Activated CD4-positive, alpha-beta memory T cell treated with anti-CD3 and anti-CD28 coated beads for 36 hours (primary cell): ENCODE data around the gene ANOS1. TPM values are rescaled to one million over a fixed set of nuclear protein-coding genes. Genes with fewer than 3 reads are reported as not detected.
"Not testable (repeated sequence)": the region's sequence is repeated elsewhere in the genome, so short reads cannot be mapped to it uniquely, and the experiment has no call there.

Experiments used
- CTCF ChIA-PET: fragments of 350-600 bp; sonication (Branson Sonifier 250); formaldehyde crosslinking; loops from one replicate; lab custom pipeline; 2021; ENCODE audit warnings: antibody characterized with exemption, inconsistent platforms; lab: Charles Lee
- POLR2A ChIA-PET: fragments of 350-600 bp; sonication (Branson Sonifier 250); formaldehyde crosslinking; loops from one replicate; lab custom pipeline; 2021; ENCODE audit warnings: antibody characterized with exemption; lab: Charles Lee
- DNase-seq: peaks from one replicate; pipeline ENCODE4 v3.0.0-alpha.2; 2020
- H3K27ac Mint-ChIP-seq: one replicate; pipeline ENCODE4 v1.8.0; 2021; ENCODE audit warnings: mixed read lengths
- H3K27me3 Mint-ChIP-seq: one replicate; pipeline ENCODE4 v1.8.0; 2021; ENCODE audit warnings: mixed read lengths
- H3K36me3 Mint-ChIP-seq: one replicate; pipeline ENCODE4 v1.8.0; 2021; ENCODE audit warnings: mixed read lengths
- H3K4me1 Mint-ChIP-seq: one replicate; pipeline ENCODE4 v1.8.0; 2021; ENCODE audit warnings: low read depth, mixed read lengths
- H3K4me3 Mint-ChIP-seq: one replicate; pipeline ENCODE4 v1.8.0; 2021; ENCODE audit warnings: mild to moderate bottlenecking, mixed read lengths
- H3K9me3 Mint-ChIP-seq: one replicate; pipeline ENCODE4 v1.8.0; 2021; ENCODE audit warnings: mixed read lengths
- intact Hi-C: fragments of 100-400 bp; cut with micrococcal nuclease; formaldehyde crosslinking; loops from one replicate; pipeline ENCODE4 v1.15.1; 2023
- total RNA-seq, 2 experiments: library from RNA; stranded (reverse); gene quantifications; one replicate each; pipeline ENCODE4 v1.2.3, GENCODE V29; 2021

Gene ANOS1
- total RNA-seq, 2 experiments from 2014 or later, result not detected

DNA sequence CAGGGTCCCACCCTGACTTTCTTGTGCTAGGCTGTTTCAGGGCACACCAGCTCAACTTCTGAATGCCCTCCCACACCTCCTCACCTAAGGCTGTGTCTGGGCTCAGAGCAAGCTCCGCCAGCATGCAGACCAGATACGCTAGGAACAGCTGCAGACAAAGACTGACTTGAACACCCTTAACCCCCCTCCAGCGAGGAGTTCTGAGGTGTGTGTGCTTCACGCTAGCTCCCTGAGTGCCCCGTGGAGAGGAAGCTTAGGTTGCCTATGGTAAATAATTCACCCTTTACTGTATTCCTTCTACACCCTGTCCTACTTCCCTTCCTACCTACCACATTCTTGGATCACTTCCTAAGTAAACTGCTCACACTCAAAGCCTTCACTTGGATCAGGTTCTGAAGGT lies 152.3 kb downstream of the ANOS1 start:
- CTCF ChIA-PET, result no interaction called here
- H3K4me3 Mint-ChIP-seq, result no peak overlapping the region
- POLR2A ChIA-PET, result no interaction called here
- intact Hi-C loops, result no loop called here
- no peaks in the 10 kb centered on the region for H3K36me3 Mint-ChIP-seq
- no peaks in the 10 kb centered on the region for H3K4me1 Mint-ChIP-seq
- H3K27me3 Mint-ChIP-seq, result peaks cover 1% of the 10 kb centered on the region
- no peak overlapping the region for H3K27ac Mint-ChIP-seq
- no peak for DNase-seq
- no peaks in the 10 kb centered on the region for H3K9me3 Mint-ChIP-seq

DNA sequence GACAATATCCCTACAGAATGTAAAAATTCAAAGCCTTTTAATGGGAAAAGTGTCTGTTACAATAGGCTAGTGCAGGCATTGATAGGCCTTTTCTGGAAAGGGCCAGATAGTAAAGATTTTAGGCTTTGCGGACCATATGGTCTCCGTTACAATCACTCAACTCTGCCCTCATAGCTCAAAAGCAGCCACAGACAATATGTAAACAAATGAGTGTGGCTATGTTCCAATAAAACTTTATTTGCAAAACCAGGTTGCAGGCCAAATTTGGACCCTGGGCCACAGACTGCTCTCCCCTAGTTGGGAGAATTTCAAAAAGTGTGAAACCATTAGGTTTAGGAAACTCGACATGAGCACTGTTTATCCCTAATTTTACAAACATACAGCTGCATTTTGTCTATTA lies 155.1 kb downstream of the ANOS1 start:
- Mint-ChIP-seq H3K4me1 (no peaks in the 10 kb centered on the region), H3K27ac (no peak overlapping the region), H3K9me3 (peaks cover 3% of the 10 kb centered on the region), H3K27me3 (no peaks in the 10 kb centered on the region), H3K4me3 (no peak overlapping the region), H3K36me3 (no peaks in the 10 kb centered on the region)
- intact Hi-C loops, result no loop called here
- DNase-seq, result no peak
- CTCF ChIA-PET, result no interaction called here
- POLR2A ChIA-PET, result no interaction called here

DNA sequence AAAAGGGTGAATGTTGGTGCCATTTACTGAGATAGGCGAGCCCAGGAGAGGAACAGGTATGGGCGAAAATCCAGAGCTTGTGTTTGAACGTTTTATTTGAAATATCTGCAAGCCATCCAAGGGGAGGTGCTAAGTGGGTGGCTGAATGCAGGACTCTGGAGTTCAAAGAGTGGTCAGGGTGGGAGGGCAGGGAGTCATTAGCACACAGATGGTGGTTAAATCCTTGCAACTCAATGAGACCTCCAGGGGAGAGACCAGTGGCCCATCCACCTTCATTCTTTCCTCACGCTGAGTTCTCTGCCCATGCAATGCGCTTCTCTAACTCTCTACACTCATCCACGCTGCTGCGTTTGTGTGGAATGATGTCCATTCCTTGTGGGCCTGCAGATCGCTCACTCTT lies 166.2 kb downstream of the ANOS1 start:
- Mint-ChIP-seq H3K4me1 (no peaks in the 10 kb centered on the region), H3K27ac (no peak overlapping the region), H3K27me3 (no peaks in the 10 kb centered on the region), H3K36me3 (no peaks in the 10 kb centered on the region), H3K4me3 (no peak overlapping the region), H3K9me3 (no peaks in the 10 kb centered on the region)
- ChIA-PET CTCF (no interaction called here), POLR2A (no interaction called here)
- no peak for DNase-seq
- intact Hi-C loops, result no loop called here

DNA sequence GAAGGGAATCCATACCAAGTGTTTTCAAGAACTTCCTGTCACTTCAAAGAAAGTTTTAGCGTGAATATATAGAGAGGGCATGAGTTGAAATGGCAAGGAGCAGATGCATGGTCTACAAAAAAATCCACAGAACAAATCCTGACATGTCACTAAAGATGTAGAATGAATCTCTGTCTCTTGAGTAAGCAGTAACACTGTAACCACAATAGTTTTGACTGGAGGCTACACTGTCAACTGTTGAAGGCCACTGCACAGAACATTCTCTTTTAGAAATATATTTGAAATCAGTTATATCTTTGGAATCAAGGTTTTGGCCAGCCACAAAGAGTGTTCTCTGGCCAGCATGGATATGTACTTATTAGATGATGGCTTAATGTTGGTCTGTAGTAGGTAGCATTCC lies 183.5 kb downstream of the ANOS1 start:
- no peaks in the 10 kb centered on the region for H3K36me3 Mint-ChIP-seq
- ChIA-PET POLR2A (no interaction called here), CTCF (no interaction called here)
- H3K4me1 Mint-ChIP-seq, result no peaks in the 10 kb centered on the region
- no peaks in the 10 kb centered on the region for H3K27me3 Mint-ChIP-seq
- intact Hi-C loops, result no loop called here
- H3K9me3 Mint-ChIP-seq, result no peaks in the 10 kb centered on the region
- no peak overlapping the region for H3K4me3 Mint-ChIP-seq
- DNase-seq, result no peak
- H3K27ac Mint-ChIP-seq, result no peak overlapping the region

DNA sequence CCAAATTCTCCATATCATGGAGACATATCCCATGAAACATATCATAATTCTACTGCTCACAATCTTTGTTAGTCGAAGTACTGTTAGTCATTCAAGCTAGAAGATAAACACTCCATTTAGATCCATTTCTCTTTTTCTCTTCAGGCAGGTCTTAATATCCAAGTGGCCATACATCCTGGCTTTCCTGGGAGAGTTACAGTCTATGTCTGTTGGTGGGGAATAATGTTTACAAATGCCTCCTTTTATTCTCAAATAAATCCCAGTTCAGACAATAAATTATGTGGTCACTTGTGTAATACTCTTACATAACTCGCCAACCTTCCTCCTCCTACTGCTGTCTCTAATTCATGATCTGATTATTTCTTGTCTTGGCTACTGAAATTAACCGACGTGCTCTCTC lies 185.2 kb downstream of the ANOS1 start:
- POLR2A ChIA-PET, result no interaction called here
- H3K4me1 Mint-ChIP-seq, result no peaks in the 10 kb centered on the region

DNA sequence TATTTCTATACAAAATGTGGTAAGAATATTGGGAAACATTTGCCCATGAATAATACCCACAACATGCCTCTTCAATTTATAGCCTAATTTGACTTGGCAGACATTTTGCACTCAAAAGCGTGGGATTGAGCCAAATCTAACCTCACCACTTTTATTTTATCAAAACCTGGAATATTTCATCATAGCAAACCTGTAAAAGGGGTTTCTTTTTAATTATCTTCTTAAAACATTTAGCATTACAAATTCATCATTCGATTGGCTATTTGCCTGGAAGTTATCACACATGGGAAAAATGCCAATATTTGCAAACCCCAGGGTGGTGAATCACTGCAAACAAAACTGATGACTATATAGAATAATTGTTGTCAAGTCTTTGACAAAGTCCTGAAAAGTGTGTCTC lies 211.1 kb downstream of the ANOS1 start:
- Mint-ChIP-seq H3K36me3 (no peaks in the 10 kb centered on the region), H3K27me3 (no peaks in the 10 kb centered on the region), H3K9me3 (peaks cover 3% of the 10 kb centered on the region), H3K4me3 (no peak overlapping the region), H3K4me1 (no peaks in the 10 kb centered on the region), H3K27ac (no peak overlapping the region)
- POLR2A ChIA-PET, result no interaction called here
- DNase-seq, result no peak
- CTCF ChIA-PET, result no interaction called here
- intact Hi-C loops, result no loop called here

More for the DNA sequence above, 185.2 kb downstream of the ANOS1 start:
- Mint-ChIP-seq H3K27me3 (no peaks in the 10 kb centered on the region), H3K27ac (no peak overlapping the region), H3K4me3 (no peak overlapping the region), H3K9me3 (no peaks in the 10 kb centered on the region), H3K36me3 (no peaks in the 10 kb centered on the region)
- no peak for DNase-seq
- intact Hi-C loops, result no loop called here
- CTCF ChIA-PET, result no interaction called here

DNA sequence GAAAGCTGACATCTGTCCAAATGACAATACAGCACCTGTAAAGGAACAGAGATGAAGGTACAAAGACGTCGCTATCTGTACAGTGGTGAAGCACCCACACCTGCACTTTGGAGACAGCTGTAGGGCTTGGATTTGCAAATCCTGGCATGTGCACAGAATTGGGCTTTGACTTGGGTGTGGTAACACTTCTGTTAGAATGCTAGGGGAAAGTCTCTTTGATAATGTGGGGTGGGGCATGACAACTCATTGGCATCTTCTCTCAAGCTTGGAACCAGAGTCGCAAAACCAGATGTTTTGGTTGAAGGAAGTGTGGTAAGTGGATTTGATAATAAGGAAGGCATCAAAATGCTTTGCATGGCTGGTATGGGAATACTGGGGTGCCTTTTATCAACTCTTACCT lies 211.8 kb downstream of the ANOS1 start:
- H3K36me3 Mint-ChIP-seq, result no peaks in the 10 kb centered on the region
- H3K27ac Mint-ChIP-seq, result no peak overlapping the region
- no peak overlapping the region for H3K4me3 Mint-ChIP-seq
- POLR2A ChIA-PET, result no interaction called here
- no peak for DNase-seq
- H3K27me3 Mint-ChIP-seq, result no peaks in the 10 kb centered on the region
- CTCF ChIA-PET, result no interaction called here
- H3K4me1 Mint-ChIP-seq, result no peaks in the 10 kb centered on the region
- peaks cover 3% of the 10 kb centered on the region for H3K9me3 Mint-ChIP-seq
- intact Hi-C loops, result no loop called here

DNA sequence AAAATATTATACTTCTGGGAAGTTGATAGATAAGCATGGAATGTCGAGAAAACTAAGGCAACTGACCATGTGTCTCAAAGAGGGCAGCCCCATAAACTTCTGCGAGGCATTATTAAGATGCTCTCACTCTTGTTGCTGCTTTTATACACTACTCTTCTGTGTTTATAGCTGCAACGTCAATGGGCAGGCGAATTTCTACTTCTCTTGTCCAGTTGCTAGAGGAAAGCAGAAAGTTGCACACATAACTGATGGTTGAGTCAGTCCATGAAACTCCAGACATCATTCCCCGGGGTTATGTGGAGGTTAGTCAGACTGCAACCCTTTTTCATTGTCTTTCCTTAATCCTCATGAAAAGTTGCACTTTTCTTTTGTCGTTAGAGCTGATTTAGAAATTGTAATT lies 227.5 kb downstream of the ANOS1 start:
- Mint-ChIP-seq H3K27ac (no peak overlapping the region), H3K27me3 (no peaks in the 10 kb centered on the region), H3K4me1 (no peaks in the 10 kb centered on the region), H3K4me3 (no peak overlapping the region), H3K9me3 (no peaks in the 10 kb centered on the region), H3K36me3 (no peaks in the 10 kb centered on the region)
- CTCF ChIA-PET, result no interaction called here
- intact Hi-C loops, result no loop called here
- no peak for DNase-seq
- POLR2A ChIA-PET, result no interaction called here

DNA sequence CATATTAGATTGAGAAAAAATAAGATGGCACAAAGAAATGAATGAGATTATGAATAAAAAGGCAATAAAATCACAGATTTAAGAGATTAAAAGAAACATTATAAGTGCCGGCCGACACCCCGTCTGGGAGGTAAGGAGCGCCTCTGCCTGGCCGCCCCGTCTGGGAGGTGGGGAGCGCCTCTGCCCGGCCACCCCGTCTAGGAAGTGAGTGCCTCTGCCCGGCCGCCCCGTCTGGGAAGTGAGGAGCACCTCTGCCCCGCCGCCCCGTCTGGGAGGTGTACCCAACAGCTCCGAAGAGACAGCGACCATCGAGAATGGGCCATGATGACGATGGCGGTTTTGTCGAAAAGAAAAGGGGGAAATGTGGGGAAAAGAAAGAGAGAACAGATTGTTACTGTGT lies 229.8 kb downstream of the ANOS1 start:
- intact Hi-C loops, H3K4me1 Mint-ChIP-seq, H3K27ac Mint-ChIP-seq, POLR2A ChIA-PET, H3K9me3 Mint-ChIP-seq, H3K27me3 Mint-ChIP-seq, H3K36me3 Mint-ChIP-seq, CTCF ChIA-PET, H3K4me3 Mint-ChIP-seq, DNase-seq: not testable (repeated sequence)

DNA sequence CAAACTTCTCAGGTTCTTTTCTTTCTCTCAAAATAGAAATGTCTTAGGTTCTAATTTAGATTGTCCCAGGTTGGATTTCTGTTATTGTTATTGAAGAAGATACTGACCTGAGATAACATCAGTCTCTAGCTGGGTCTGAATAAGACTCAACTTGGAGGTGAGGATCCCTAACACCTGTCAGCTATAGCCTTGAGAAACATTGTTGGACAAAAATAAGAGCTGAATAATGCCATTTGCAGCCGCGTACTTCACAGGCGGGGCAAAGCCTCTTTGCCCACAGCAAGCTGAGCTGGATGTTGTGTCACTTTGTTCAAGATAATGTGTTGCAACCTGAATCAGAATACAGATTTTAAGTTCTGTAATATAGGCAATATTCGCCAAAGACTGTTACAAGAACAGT lies 231.7 kb downstream of the ANOS1 start:
- no peak for DNase-seq
- no peaks in the 10 kb centered on the region for H3K27me3 Mint-ChIP-seq
- no peak overlapping the region for H3K27ac Mint-ChIP-seq
- ChIA-PET POLR2A (no interaction called here), CTCF (no interaction called here)
- H3K36me3 Mint-ChIP-seq, result no peaks in the 10 kb centered on the region
- no peaks in the 10 kb centered on the region for H3K9me3 Mint-ChIP-seq
- no peak overlapping the region for H3K4me3 Mint-ChIP-seq
- no peaks in the 10 kb centered on the region for H3K4me1 Mint-ChIP-seq
- intact Hi-C loops, result no loop called here

DNA sequence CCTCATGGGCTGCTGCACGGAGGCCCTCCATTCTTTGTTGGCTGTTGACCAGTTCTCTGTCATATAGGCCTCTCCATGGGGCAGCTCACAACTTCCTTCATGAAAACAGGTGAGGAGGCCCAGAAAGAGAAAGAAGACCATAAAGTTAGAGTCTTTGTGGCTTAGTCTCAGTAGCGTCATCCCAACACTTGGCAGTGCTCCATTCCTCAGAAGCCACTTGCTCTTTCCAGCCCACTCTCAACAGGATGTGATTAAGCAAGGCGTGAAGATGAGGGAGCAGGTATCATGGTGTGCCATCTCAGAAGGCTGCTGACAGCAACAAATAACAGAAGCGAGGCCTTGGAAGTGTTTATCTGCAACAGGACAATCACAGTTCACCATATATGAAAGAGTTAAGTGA lies 236.9 kb downstream of the ANOS1 start:
- H3K36me3 Mint-ChIP-seq, H3K27ac Mint-ChIP-seq, H3K9me3 Mint-ChIP-seq, CTCF ChIA-PET, H3K4me3 Mint-ChIP-seq, H3K27me3 Mint-ChIP-seq, intact Hi-C loops, POLR2A ChIA-PET, DNase-seq, H3K4me1 Mint-ChIP-seq: not testable (repeated sequence)

DNA sequence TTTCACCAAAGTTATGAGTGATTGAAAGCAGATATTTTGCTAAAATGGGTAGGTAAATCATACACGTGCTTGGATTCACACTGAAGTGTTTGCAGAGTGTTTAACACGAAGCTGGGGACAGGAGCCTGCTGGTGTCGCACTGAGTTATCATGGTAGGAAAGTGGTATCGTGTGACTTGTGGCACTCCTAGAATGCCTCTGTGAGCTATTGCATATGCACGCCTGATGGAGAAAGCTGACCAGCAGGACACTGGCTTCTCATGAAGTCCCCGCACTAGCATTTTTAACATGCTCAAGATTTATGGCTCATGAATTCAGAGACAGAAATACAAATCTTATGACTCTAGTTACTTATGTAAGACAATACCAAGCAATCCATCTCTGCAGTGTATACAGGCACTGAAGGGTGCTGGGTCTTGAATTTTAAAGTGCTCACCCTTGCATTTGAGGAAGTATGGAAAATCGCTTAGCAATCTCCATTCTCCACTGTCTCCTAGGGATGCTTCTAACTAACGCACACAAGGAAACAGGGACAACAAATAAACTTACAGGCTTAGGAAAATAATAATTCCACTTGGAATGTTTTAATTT lies 247.5 kb downstream of the ANOS1 start:
- Mint-ChIP-seq H3K27ac (no peak overlapping the region), H3K36me3 (no peaks in the 10 kb centered on the region), H3K9me3 (no peaks in the 10 kb centered on the region), H3K4me3 (no peak overlapping the region), H3K27me3 (no peaks in the 10 kb centered on the region), H3K4me1 (no peaks in the 10 kb centered on the region)
- ChIA-PET POLR2A (no interaction called here), CTCF (no interaction called here)
- intact Hi-C loops, result no loop called here
- no peak for DNase-seq
